HAP-1 (cell line): ENCODE data around the gene PLA2G5.

ENCODE experiments used
- DNase-seq, 2 experiments: peaks; one replicate each; pipeline ENCODE4 v3.0.0-alpha.2; 2016 to 2020; ENCODE audit warnings: low spot score in 2 of 2
- H3K27me3 ChIP-seq: fragments of 250-450 bp; sonication (Bioruptor Pico); 2 replicates; pipeline ENCODE4 v1.5.1; 2020; ENCODE audit warnings: low read depth, mild to moderate bottlenecking, moderate library complexity
- H3K36me3 ChIP-seq: fragments of 250-450 bp; sonication (Bioruptor Pico); replicated peaks from 2 replicates; pipeline ENCODE4 v1.5.1; 2020; ENCODE audit warnings: mild to moderate bottlenecking
- H3K4me1 ChIP-seq: fragments of 250-450 bp; sonication (Bioruptor Pico); 2 replicates; pipeline ENCODE4 v1.5.1; 2020; ENCODE audit warnings: mild to moderate bottlenecking
- H3K4me3 ChIP-seq: fragments of 250-450 bp; sonication (Bioruptor Pico); 2 replicates; pipeline ENCODE4 v1.5.1; 2020; ENCODE audit warnings: mild to moderate bottlenecking, moderate library complexity
- H3K9me3 ChIP-seq: fragments of 250-450 bp; sonication (Bioruptor Pico); 2 replicates; pipeline ENCODE4 v1.5.1; 2020; ENCODE audit warnings: mild to moderate bottlenecking, moderate library complexity
- in situ Hi-C: fragments of 300-500 bp; cut with MboI; formaldehyde crosslinking; loops from 3 replicates; pipeline ENCODE4 v1.14.3; 2020; ENCODE audit warnings: low sequenced_read_pairs, inconsistent platforms, mixed read lengths

Gene PLA2G5

DNA sequence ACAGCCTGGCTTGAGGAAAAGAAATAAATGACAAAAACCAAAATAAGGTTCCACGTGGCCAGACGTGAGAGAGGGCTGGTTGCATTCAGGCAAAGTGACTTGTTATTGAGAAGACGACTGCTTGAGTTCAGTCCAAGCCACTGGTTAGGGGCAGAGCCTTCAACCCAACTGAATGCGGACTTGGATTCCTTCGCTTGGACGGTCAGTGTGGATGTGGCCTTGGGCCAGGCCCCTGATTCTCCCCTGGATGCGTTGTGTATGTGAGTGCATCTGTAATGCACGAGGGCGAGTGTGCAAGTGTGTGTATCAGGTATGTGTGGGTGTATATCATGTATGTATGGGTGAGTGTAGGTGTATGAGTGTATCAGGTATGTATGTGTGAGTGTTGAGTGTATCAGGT lies 71.0 kb downstream of the PLA2G5 start:
- Histone ChIP-seq H3K4me1 (no peaks in the 10 kb centered on the region), H3K4me3 (no peak overlapping the region), H3K36me3 (no peaks in the 10 kb centered on the region), H3K27me3 (no peaks in the 10 kb centered on the region), H3K9me3 (no peaks in the 10 kb centered on the region)
- in situ Hi-C loops, result no loop called here
- no peak for DNase-seq

DNA sequence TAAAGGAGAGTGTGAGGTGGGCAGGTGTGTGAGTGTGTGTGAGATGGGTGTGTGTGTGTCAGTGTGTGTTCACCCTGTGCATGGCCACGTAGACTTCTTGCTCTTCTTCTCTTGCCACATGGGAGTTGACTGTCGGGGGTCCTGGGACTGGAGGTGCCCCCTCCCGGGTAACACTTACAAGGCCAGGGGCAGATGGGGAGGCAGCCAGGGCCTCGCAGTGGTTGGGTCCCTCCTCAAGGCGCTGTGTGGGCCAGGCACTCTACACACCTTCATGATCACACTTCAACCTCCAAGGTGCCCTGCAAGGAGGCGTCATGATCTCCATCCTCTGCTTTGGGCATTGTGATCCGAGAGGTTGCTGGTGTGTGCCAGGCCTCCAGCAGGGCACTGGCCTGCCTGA lies 71.5 kb downstream of the PLA2G5 start:
- Histone ChIP-seq H3K9me3 (no peaks in the 10 kb centered on the region), H3K4me3 (no peak overlapping the region), H3K36me3 (no peaks in the 10 kb centered on the region), H3K4me1 (no peaks in the 10 kb centered on the region), H3K27me3 (no peaks in the 10 kb centered on the region)
- no peak for DNase-seq
- in situ Hi-C loops, result no loop called here
